H1 (cell line): Measurements from ENCODE around the gene CGB7.
"Not testable (repeated sequence)": the region's sequence is repeated elsewhere in the genome, so short reads cannot be mapped to it uniquely, and the experiment has no call there.

Experiments used
- ATF3 ChIP-seq: IDR thresholded peaks from 2 replicates; pipeline ENCODE4 v1.6.1; 2011; ENCODE audit warnings: low read depth, mild to moderate bottlenecking, low read length; ENCODE audit not compliant: insufficient read depth
- EP300 ChIP-seq, 2 experiments: IDR thresholded peaks; 1 replicate in 1 of 2; 2 replicates in 1 of 2; pipeline ENCODE4 v1.6.1; 2011 to 2012; ENCODE audit warnings: low read depth in 2 of 2, low read length in 2 of 2, mild to moderate bottlenecking in 2 of 2, borderline replicate concordance in 1 of 2, inconsistent platforms in 1 of 2, moderate library complexity in 1 of 2
- EZH2 ChIP-seq: fragments of 200-600 bp; sonication (generic); IDR thresholded peaks from 2 replicates; pipeline ENCODE4 v1.7.1; 2012; ENCODE audit warnings: low read depth, mild to moderate bottlenecking, moderate library complexity, low read length, inconsistent platforms; ENCODE audit not compliant: severe bottlenecking
- KDM1A ChIP-seq: fragments of 200-600, 300-600 bp; sonication (generic); IDR thresholded peaks from 2 replicates; pipeline ENCODE4 v1.7.1; 2016; ENCODE audit warnings: mild to moderate bottlenecking, low read length, borderline replicate concordance
- POLR2A ChIP-seq, 2 experiments: IDR thresholded peaks; 1 replicate in 1 of 2; 2 replicates in 1 of 2; pipeline ENCODE4 v1.6.1; 2011; ENCODE audit warnings: low read depth in 2 of 2, low read length in 2 of 2, mild to moderate bottlenecking in 2 of 2; ENCODE audit errors: control extremely low read depth in 1 of 2
- POLR2AphosphoS5 ChIP-seq: IDR thresholded peaks from 2 replicates; pipeline ENCODE4 v1.6.1; 2011; ENCODE audit warnings: low read depth, low read length
- POU5F1 ChIP-seq: IDR thresholded peaks from 2 replicates; pipeline ENCODE4 v1.6.1; 2011; ENCODE audit warnings: low read depth, mild to moderate bottlenecking, low read length, moderate library complexity
- RXRA ChIP-seq: IDR thresholded peaks from 2 replicates; pipeline ENCODE4 v1.6.1; 2011; ENCODE audit warnings: low read depth, mild to moderate bottlenecking, low read length, moderate library complexity; ENCODE audit not compliant: insufficient read depth
- TCF12 ChIP-seq: IDR thresholded peaks from 2 replicates; pipeline ENCODE4 v1.6.1; 2011; ENCODE audit warnings: low read depth, mild to moderate bottlenecking, low read length
- TF ChIP-seq, protein P1 (sequence below), 3 experiments: IDR thresholded peaks; 1 replicate in 2 of 3; 2 replicates in 1 of 3; pipeline versions ENCODE4 v1.5.1 to v1.6.1; 2011; ENCODE audit warnings: low read length in 3 of 3, mild to moderate bottlenecking in 3 of 3, inconsistent platforms in 2 of 3, low read depth in 1 of 3, moderate library complexity in 1 of 3; ENCODE audit not compliant: insufficient read depth in 1 of 3; ENCODE audit errors: control extremely low read depth in 1 of 3

DNA sequence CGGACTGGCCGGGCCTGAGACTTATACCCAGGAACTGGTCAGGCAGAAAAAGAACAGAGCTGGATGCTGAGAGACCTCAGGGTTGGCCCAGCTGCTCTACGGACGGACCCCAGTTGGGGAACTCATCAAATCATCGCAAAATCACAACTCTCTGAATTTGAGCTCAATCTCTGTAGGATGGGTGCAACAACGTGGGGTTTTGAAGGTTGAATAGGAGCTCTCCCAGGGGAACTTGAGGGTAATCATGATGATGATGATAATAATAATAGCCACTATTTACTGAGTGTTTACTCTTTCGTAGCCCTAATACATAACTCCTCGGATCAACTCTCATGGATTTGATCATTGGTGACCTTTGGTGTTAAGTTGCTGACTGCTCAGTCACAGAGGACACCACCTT lies 27.2 kb downstream of the CGB7 start:
- TF ChIP-seq, protein P1, sequence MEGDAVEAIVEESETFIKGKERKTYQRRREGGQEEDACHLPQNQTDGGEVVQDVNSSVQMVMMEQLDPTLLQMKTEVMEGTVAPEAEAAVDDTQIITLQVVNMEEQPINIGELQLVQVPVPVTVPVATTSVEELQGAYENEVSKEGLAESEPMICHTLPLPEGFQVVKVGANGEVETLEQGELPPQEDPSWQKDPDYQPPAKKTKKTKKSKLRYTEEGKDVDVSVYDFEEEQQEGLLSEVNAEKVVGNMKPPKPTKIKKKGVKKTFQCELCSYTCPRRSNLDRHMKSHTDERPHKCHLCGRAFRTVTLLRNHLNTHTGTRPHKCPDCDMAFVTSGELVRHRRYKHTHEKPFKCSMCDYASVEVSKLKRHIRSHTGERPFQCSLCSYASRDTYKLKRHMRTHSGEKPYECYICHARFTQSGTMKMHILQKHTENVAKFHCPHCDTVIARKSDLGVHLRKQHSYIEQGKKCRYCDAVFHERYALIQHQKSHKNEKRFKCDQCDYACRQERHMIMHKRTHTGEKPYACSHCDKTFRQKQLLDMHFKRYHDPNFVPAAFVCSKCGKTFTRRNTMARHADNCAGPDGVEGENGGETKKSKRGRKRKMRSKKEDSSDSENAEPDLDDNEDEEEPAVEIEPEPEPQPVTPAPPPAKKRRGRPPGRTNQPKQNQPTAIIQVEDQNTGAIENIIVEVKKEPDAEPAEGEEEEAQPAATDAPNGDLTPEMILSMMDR (IDR thresholded peaks at IDR 0.05; ENCODE audit: control extremely low read depth in 1 of 3, insufficient read depth in 1 of 3, low read depth in 1 of 3, low read length in 3 of 3), result not testable (repeated sequence)
- TF ChIP-seq TCF12; ATF3; RXRA; EP300 (IDR thresholded peaks at IDR 0.05; ENCODE audit: borderline replicate concordance in 1 of 2, low read depth in 2 of 2, low read length in 2 of 2); POLR2AphosphoS5; POLR2A (IDR thresholded peaks at IDR 0.05; ENCODE audit: control extremely low read depth in 1 of 2, low read depth in 2 of 2, low read length in 2 of 2); EZH2; KDM1A; POU5F1: not testable (repeated sequence)
